Stomach (tissue), 9 donors: ENCODE data around the gene MICAL3. TPM values are rescaled to one million over a fixed set of nuclear protein-coding genes. Genes with fewer than 3 reads are reported as not detected.

Experiments
- DNase-seq, 2 donors: peaks; one replicate each; pipeline versions ENCODE4 v3.0.0 to v3.0.0-alpha.2; 2013 to 2019
- H3K27ac ChIP-seq, 5 donors: fragments of 200-600 bp in 4 of 5; sonication (generic) in 4 of 5; one replicate each; pipeline ENCODE4 v1.5.1; 2013 to 2019; ENCODE audit warnings: mild to moderate bottlenecking in 1 of 5, moderate library complexity in 1 of 5
- H3K27me3 ChIP-seq, 3 donors: fragments of 200-600 bp; sonication (generic); one replicate each; pipeline ENCODE4 v1.5.1; 2017 to 2019; ENCODE audit warnings: mixed run types in 1 of 3
- H3K36me3 ChIP-seq, 4 donors: fragments of 200-600 bp; sonication (generic); 1 replicate in 3 of 4; 2 replicates in 1 of 4; pipeline ENCODE4 v1.5.1; 2016 to 2019
- H3K4me1 ChIP-seq, 4 donors: fragments of 200-600 bp; sonication (generic); one replicate each; pipeline ENCODE4 v1.5.1; 2016 to 2019
- H3K4me3 ChIP-seq, 4 donors: fragments of 200-600 bp; sonication (generic) in 3 of 4; one replicate each; pipeline ENCODE4 v1.5.1; 2016 to 2019; ENCODE audit warnings: mild to moderate bottlenecking in 1 of 4
- H3K9me3 ChIP-seq, 4 donors: fragments of 200-600 bp; sonication (generic); one replicate each; pipeline ENCODE4 v1.5.1; 2016 to 2019
- CTCF ChIP-seq, 7 experiments: fragments of 450-650 bp in 4 of 7; fragments of 200-600 bp in 3 of 7; sonication (generic) in 3 of 7; IDR thresholded peaks; one replicate each; pipeline ENCODE4 v1.5.1; 2016 to 2019; ENCODE audit warnings: antibody characterized with exemption in 7 of 7, control low read depth in 2 of 7, mild to moderate bottlenecking in 1 of 7
- EP300 ChIP-seq: sonication (generic); formaldehyde crosslinking; IDR thresholded peaks from one replicate; pipeline ENCODE4 v1.6.1; 2017; ENCODE audit warnings: antibody characterized with exemption
- POLR2A ChIP-seq, 4 donors: fragments of 450-650 bp; IDR thresholded peaks; one replicate each; pipeline ENCODE4 v1.6.1; 2016; ENCODE audit warnings: antibody characterized with exemption in 4 of 4, control low read depth in 2 of 4, mild to moderate bottlenecking in 1 of 4, moderate library complexity in 1 of 4
- POLR2AphosphoS5 ChIP-seq, 3 donors: sonication (generic); formaldehyde crosslinking; IDR thresholded peaks; one replicate each; pipeline ENCODE4 v1.6.1; 2016; ENCODE audit warnings: antibody characterized with exemption in 3 of 3
- WGBS, 5 donors: extraction: QIAGEN DNeasy Blood & Tissue Kit in 3 of 5; methylation state at CpG; one replicate each; pipeline versions ENCODE4 v1.1.5 to v1.1.7; 2013 to 2018; 5-methylcytosine and 5-hydroxymethylcytosine counted together
- intact Hi-C: fragments of 100-400 bp; cut with DNase I; formaldehyde crosslinking; loops from one replicate; pipeline ENCODE4 v1.15.1; 2023; ENCODE audit warnings: low total_unique reads
- polyA plus RNA-seq, 3 donors: library from polyadenylated mRNA; stranded (reverse); fragments of 200-250 nt; gene quantifications; one replicate each; pipeline ENCODE4 v1.2.3, GENCODE V29; 2013
- total RNA-seq, 5 donors: library from RNA; depleted of rRNA; stranded (reverse); fragments of >200 nt; gene quantifications; one replicate each; pipeline versions ENCODE4 v1.1.0 to v1.2.3, GENCODE V29; 2014 to 2016
- donor health status: healthy with polysubstance abuse.
- donor health status: Bipolar disorder and iron deficiency.
- donor health status: healthy.

MICAL3 gene
- total and polyA plus RNA-seq, 8 donors: 3.5 to 130 (median 24.0) TPM

DNA sequence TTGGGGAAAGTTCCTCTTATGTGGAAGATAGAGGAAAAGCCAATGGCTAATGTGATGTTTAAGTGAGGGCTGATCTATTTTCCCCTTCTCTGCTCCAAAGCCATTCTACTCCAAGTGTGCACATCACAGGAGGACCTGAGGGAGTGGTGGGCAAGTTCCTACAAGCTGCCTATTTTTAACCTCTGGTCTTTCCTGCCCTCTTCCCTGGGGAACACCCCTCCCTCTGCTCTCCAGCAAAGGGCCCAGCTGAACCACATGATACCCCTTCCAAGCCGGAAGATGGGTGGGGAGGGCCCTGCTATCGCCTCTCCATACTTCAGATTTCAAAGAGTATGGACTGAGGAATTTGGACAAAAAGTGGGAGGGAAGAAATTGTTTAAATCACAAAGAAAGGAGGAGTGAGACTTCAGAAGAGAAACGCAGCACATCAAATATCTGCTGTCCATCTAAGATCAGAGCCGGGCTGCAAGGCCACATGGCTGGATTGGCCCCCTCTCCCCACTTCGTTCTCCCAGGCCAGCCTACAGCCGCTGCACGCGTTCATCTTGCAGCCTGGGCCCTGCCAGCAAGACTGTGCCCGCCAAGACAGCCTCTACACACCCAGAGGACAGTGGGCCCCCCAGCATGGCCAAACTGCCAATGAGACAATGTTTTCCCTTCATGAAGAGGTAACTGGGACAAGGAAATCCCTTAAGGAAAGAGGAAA lies 77.5 kb downstream of the MICAL3 start:
- Histone ChIP-seq H3K27ac (peak overlapping the region in 1 of 5 donors; percentile 69), H3K36me3 (no peaks in the 10 kb centered on the region), H3K9me3 (no peaks in the 10 kb centered on the region), H3K4me1 (peaks cover 24 to 81% (median 62%) of the 10 kb centered on the region in 4 donors), H3K27me3 (no peaks in the 10 kb centered on the region), H3K4me3 (no peak overlapping the region)
- TF ChIP-seq CTCF (IDR thresholded peaks at IDR 0.05): no peak
- TF ChIP-seq POLR2AphosphoS5 (IDR thresholded peaks at IDR 0.05): no peak
- TF ChIP-seq EP300: no peak
- no peak for TF ChIP-seq POLR2A (IDR thresholded peaks at IDR 0.05)
- 76 to 84% (median 80%) methylated on average over 9 of the region's 9 CpGs for WGBS, 5 donors
- intact Hi-C loops: no loop called here
- peak in 1 of 2 donors; percentile 20 for DNase-seq

DNA sequence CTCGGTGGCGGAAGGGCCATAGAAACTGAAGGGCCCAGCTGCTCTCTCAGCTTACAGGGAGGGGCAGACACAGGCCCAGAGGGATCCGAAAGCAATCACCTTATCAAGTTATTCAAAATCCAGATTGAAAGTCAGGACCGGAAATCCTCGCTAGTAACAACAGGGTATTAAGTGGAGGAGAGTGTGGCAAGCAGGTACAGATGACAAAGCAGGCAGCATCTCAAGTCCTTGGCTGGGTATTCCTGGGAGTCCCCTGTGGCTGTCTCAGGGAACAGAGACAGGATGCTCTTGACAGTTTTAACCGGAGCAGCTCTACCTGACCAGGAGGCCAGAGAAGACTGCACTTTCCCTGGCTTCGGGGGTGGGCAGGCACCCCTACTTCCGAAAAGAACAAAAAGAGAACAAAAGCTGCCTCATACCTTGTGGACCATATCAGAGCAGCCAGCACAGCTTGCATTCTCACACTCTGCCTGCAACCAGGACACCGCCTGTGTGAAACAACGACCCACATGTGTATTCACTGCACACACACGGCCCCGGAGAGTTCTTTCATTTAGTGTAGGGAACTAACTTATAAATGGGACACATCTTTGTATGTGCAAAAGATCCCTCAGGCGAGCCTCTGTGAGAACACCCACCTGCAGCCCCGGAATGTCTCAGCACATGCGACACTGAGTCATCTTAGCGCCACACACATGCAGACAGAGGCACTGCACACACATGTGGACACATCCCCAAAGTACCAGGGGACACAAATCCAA lies 78.3 kb downstream of the MICAL3 start:
- H3K9me3 ChIP-seq: no peaks in the 10 kb centered on the region
- H3K36me3 ChIP-seq: no peaks in the 10 kb centered on the region
- intact Hi-C loops: no loop called here
- peak overlapping the region in 3 of 5 donors; percentile 20 to 69 (median 60) for H3K27ac ChIP-seq
- no peak overlapping the region for H3K4me3 ChIP-seq
- peaks cover 23 to 82% (median 60%) of the 10 kb centered on the region in 4 donors for H3K4me1 ChIP-seq
- peak in 1 of 2 donors; percentile 2 for DNase-seq
- H3K27me3 ChIP-seq: no peaks in the 10 kb centered on the region
- 69 to 78% (median 76%) methylated on average over 16 of the region's 16 CpGs for WGBS, 5 donors
- TF ChIP-seq CTCF (IDR thresholded peaks at IDR 0.05): no peak
- no peak for TF ChIP-seq POLR2AphosphoS5 (IDR thresholded peaks at IDR 0.05)
- no peak for TF ChIP-seq POLR2A (IDR thresholded peaks at IDR 0.05)
- no peak for TF ChIP-seq EP300

GRCh38 chr22:17945156-17945887 lies 79.0 kb downstream of the MICAL3 start:
- no peak overlapping the region for H3K4me3 ChIP-seq
- WGBS, 5 donors: 75 to 91% (median 83%) methylated on average over 15 of the region's 15 CpGs
- TF ChIP-seq EP300 (no peak), POLR2A (IDR thresholded peaks at IDR 0.05) (no peak), POLR2AphosphoS5 (IDR thresholded peaks at IDR 0.05) (no peak), CTCF (IDR thresholded peaks at IDR 0.05) (no peak)
- H3K27ac ChIP-seq: peak overlapping the region in 4 of 5 donors; percentile 20 to 69 (median 40)
- H3K9me3 ChIP-seq: no peaks in the 10 kb centered on the region
- peaks cover 18 to 76% (median 53%) of the 10 kb centered on the region in 4 donors for H3K4me1 ChIP-seq
- DNase-seq: no peak
- H3K36me3 ChIP-seq: no peaks in the 10 kb centered on the region
- intact Hi-C loops: no loop called here
- H3K27me3 ChIP-seq: no peaks in the 10 kb centered on the region

DNA sequence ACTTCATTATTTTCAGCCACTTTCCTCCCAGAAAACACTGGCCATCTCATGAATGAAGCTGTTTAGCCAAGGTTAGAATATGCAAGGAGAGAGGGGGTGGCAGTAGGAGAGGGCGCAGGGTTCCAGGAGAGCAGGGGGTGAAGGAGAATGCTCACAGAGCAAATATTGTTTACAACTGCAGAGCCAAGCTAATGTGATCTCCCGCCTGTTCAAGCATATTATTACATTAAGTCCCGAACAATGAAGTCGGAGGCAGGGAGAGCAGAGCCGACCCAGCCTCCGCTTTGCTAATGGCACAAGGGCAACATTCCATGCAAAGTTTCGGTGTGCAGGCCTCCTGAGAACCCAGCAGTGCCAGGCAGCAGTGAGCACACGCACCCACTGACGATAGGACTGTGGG lies 80.1 kb downstream of the MICAL3 start:
- intact Hi-C loops: no loop called here
- WGBS, 5 donors: 57 to 74% (median 73%) methylated on average over 9 of the region's 9 CpGs
- Histone ChIP-seq H3K36me3 (no peaks in the 10 kb centered on the region), H3K9me3 (no peaks in the 10 kb centered on the region), H3K27ac (peak overlapping the region in 4 of 5 donors; percentile 14 to 69 (median 40)), H3K4me1 (peaks cover 18 to 75% (median 56%) of the 10 kb centered on the region in 4 donors), H3K4me3 (no peak overlapping the region), H3K27me3 (no peaks in the 10 kb centered on the region)
- peak in 1 of 2 donors; percentile 55 for DNase-seq
- no peak for TF ChIP-seq POLR2A (IDR thresholded peaks at IDR 0.05)
- no peak for TF ChIP-seq EP300
- TF ChIP-seq CTCF (IDR thresholded peaks at IDR 0.05): no peak
- no peak for TF ChIP-seq POLR2AphosphoS5 (IDR thresholded peaks at IDR 0.05)
